H1 (cell line): ENCODE data around the gene ATP9B. TPM values are rescaled to one million over a fixed set of nuclear protein-coding genes. Genes with fewer than 3 reads are reported as not detected.

ENCODE experiments used
- CTCF ChIA-PET: fragments of 300-600 bp; sonication (Branson Sonifier 250); formaldehyde crosslinking; loops from one replicate; lab custom pipeline; 2021; ENCODE audit not compliant: partially characterized antibody; lab: Charles Lee
- POLR2A ChIA-PET: fragments of 300-600 bp; sonication (Branson Sonifier 250); formaldehyde crosslinking; loops from one replicate; lab custom pipeline; 2021; ENCODE audit warnings: inconsistent platforms; ENCODE audit not compliant: partially characterized antibody; lab: Charles Lee
- DNase-seq, 2 experiments: peaks; one replicate each; pipeline versions ENCODE4 v3.0.0 to v3.0.0-alpha.2; 2010 to 2022; ENCODE audit warnings: low spot score in 2 of 2, low read depth in 1 of 2, mixed read lengths in 1 of 2
- FAIRE-seq: peaks from 2 replicates; lab custom pipeline; 2011; peaks lifted over from hg19 to GRCh38; lab: Jason Lieb, UNC
- H2AFZ ChIP-seq: 2 replicates; pipeline ENCODE4 v1.8.1; 2012; ENCODE audit warnings: low read length, inconsistent platforms
- H2AK5ac ChIP-seq: 2 replicates; pipeline ENCODE4 v1.6.1; 2013; ENCODE audit warnings: low read depth, low read length
- H2BK120ac ChIP-seq: replicated peaks from 2 replicates; pipeline ENCODE3; 2013; ENCODE audit warnings: low read depth, low read length, inconsistent platforms
- H2BK12ac ChIP-seq: 2 replicates; pipeline ENCODE4 v1.6.1; 2013; ENCODE audit warnings: low read depth, low read length
- H2BK15ac ChIP-seq: 2 replicates; pipeline ENCODE4 v1.6.1; 2013; ENCODE audit warnings: low read length
- H2BK20ac ChIP-seq: 2 replicates; pipeline ENCODE4 v1.6.1; 2013; ENCODE audit warnings: low read length
- H2BK5ac ChIP-seq: 2 replicates; pipeline ENCODE4 v1.6.1; 2013; ENCODE audit warnings: low read depth, low read length
- H3K14ac ChIP-seq: 2 replicates; pipeline ENCODE4 v1.6.1; 2013; ENCODE audit warnings: inconsistent platforms; ENCODE audit not compliant: insufficient read length
- H3K18ac ChIP-seq: 2 replicates; pipeline ENCODE4 v1.6.1; 2013; ENCODE audit warnings: low read length; ENCODE audit errors: extremely low read depth
- H3K23ac ChIP-seq: 2 replicates; pipeline ENCODE4 v1.6.1; 2013; ENCODE audit warnings: inconsistent platforms; ENCODE audit not compliant: insufficient read length
- H3K23me2 ChIP-seq: 2 replicates; pipeline ENCODE4 v1.6.1; 2013; ENCODE audit warnings: low read depth, low read length
- H3K27ac ChIP-seq: 2 replicates; pipeline ENCODE4 v1.6.1; 2011; ENCODE audit warnings: low read depth, low read length, inconsistent platforms
- H3K27me3 ChIP-seq, 4 experiments: replicated peaks in 1 of 4; 1 replicate in 1 of 4; 2 replicates in 3 of 4; pipeline versions ENCODE4 v1.6.1 to v1.8.1; 2011 to 2013; ENCODE audit warnings: low read length in 3 of 4, mild to moderate bottlenecking in 3 of 4, inconsistent platforms in 2 of 4, mixed read lengths in 2 of 4, moderate library complexity in 1 of 4; ENCODE audit not compliant: control insufficient read depth in 3 of 4, insufficient read depth in 3 of 4; ENCODE audit errors: extremely low read depth in 1 of 4
- H3K36me3 ChIP-seq, 4 experiments: 2 replicates each; pipeline versions ENCODE4 v1.6.1 to v1.8.1; 2011 to 2013; ENCODE audit warnings: mild to moderate bottlenecking in 4 of 4, low read length in 3 of 4, moderate library complexity in 2 of 4, control low read depth in 1 of 4, inconsistent platforms in 1 of 4; ENCODE audit not compliant: insufficient read depth in 4 of 4, control insufficient read depth in 2 of 4
- H3K4ac ChIP-seq: replicated peaks from 2 replicates; pipeline ENCODE3; 2013; ENCODE audit warnings: low read length, low read depth, mixed read lengths, inconsistent platforms; ENCODE audit not compliant: insufficient read length
- H3K4me1 ChIP-seq, 4 experiments: replicated peaks in 1 of 4; 1 replicate in 1 of 4; 2 replicates in 3 of 4; pipeline versions ENCODE4 v1.6.1 to v1.8.1; 2011 to 2013; ENCODE audit warnings: low read length in 3 of 4, inconsistent platforms in 2 of 4, mixed read lengths in 1 of 4; ENCODE audit not compliant: insufficient read depth in 4 of 4, control insufficient read depth in 3 of 4
- H3K4me2 ChIP-seq, 2 experiments: 2 replicates each; pipeline versions ENCODE4 v1.6.1 to v1.8.1; 2011 to 2013; ENCODE audit warnings: low read depth in 2 of 2, low read length in 2 of 2, control low read depth in 1 of 2, inconsistent platforms in 1 of 2, mild to moderate bottlenecking in 1 of 2; ENCODE audit not compliant: insufficient read depth in 1 of 2
- H3K4me3 ChIP-seq, 4 experiments: fragments of 200-600, 300-600 bp in 1 of 4; sonication (generic), shearing (Covaris generic), sonication (Bioruptor Twin) in 1 of 4; 2 replicates each; pipeline versions ENCODE4 v1.5.1 to v1.8.1; 2011 to 2016; ENCODE audit warnings: low read length in 4 of 4, low read depth in 3 of 4, control low read depth in 2 of 4, inconsistent platforms in 2 of 4, mild to moderate bottlenecking in 2 of 4, mixed read lengths in 1 of 4, moderate library complexity in 1 of 4; ENCODE audit not compliant: insufficient read depth in 2 of 4; ENCODE audit errors: extremely low read depth in 1 of 4
- H3K56ac ChIP-seq: replicated peaks from 2 replicates; pipeline ENCODE3; 2013; ENCODE audit warnings: low read depth, mild to moderate bottlenecking, mixed read lengths, low read length, inconsistent platforms; ENCODE audit not compliant: insufficient read length
- H3K79me1 ChIP-seq: 2 replicates; pipeline ENCODE4 v1.6.1; 2013; ENCODE audit warnings: low read depth, low read length, control low read depth
- H3K79me2 ChIP-seq, 2 experiments: 2 replicates each; pipeline versions ENCODE4 v1.6.1 to v1.8.1; 2012 to 2013; ENCODE audit warnings: low read length in 2 of 2, mild to moderate bottlenecking in 2 of 2, inconsistent platforms in 1 of 2; ENCODE audit not compliant: insufficient read depth in 2 of 2, control insufficient read depth in 1 of 2
- H3K9ac ChIP-seq, 4 experiments: replicated peaks in 1 of 4; 1 replicate in 1 of 4; 2 replicates in 3 of 4; pipeline versions ENCODE4 v1.6.1 to v1.8.1; 2011 to 2013; ENCODE audit warnings: low read depth in 3 of 4, low read length in 3 of 4, control low read depth in 2 of 4, mild to moderate bottlenecking in 2 of 4, moderate library complexity in 2 of 4, inconsistent platforms in 1 of 4; ENCODE audit errors: extremely low read depth in 1 of 4
- H3K9me3 ChIP-seq, 2 experiments: 2 replicates each; pipeline versions ENCODE4 v1.6.1 to v1.8.1; 2012 to 2013; ENCODE audit warnings: mild to moderate bottlenecking in 2 of 2, moderate library complexity in 2 of 2, control low read depth in 1 of 2, inconsistent platforms in 1 of 2, low read depth in 1 of 2, low read length in 1 of 2, mixed read lengths in 1 of 2; ENCODE audit not compliant: insufficient read depth in 2 of 2
- H4K20me1 ChIP-seq, 2 experiments: replicated peaks in 1 of 2; 2 replicates each; pipeline versions ENCODE3 to v1.8.1; 2011 to 2013; ENCODE audit warnings: inconsistent platforms in 2 of 2, low read length in 2 of 2, mild to moderate bottlenecking in 1 of 2; ENCODE audit not compliant: insufficient read depth in 2 of 2, control insufficient read depth in 1 of 2
- H4K5ac ChIP-seq: 2 replicates; pipeline ENCODE4 v1.6.1; 2013; ENCODE audit warnings: low read length, low read depth, mixed read lengths, inconsistent platforms; ENCODE audit not compliant: insufficient read length
- H4K8ac ChIP-seq: 2 replicates; pipeline ENCODE4 v1.8.0; 2013; ENCODE audit warnings: mild to moderate bottlenecking, moderate library complexity, low read length, inconsistent platforms; ENCODE audit not compliant: insufficient read depth; ENCODE audit errors: extremely low read depth
- H4K91ac ChIP-seq: replicated peaks from 2 replicates; pipeline ENCODE3; 2013; ENCODE audit warnings: low read length, mixed read lengths, inconsistent platforms; ENCODE audit not compliant: insufficient read length
- EZH2 ChIP-seq: fragments of 200-600 bp; sonication (generic); IDR thresholded peaks from 2 replicates; pipeline ENCODE4 v1.7.1; 2012; ENCODE audit warnings: low read depth, mild to moderate bottlenecking, moderate library complexity, low read length, inconsistent platforms; ENCODE audit not compliant: severe bottlenecking
- POLR2A ChIP-seq, 2 experiments: IDR thresholded peaks; 1 replicate in 1 of 2; 2 replicates in 1 of 2; pipeline ENCODE4 v1.6.1; 2011; ENCODE audit warnings: low read depth in 2 of 2, low read length in 2 of 2, mild to moderate bottlenecking in 2 of 2; ENCODE audit errors: control extremely low read depth in 1 of 2
- SP1 ChIP-seq: IDR thresholded peaks from 2 replicates; pipeline ENCODE4 v1.6.1; 2011; ENCODE audit warnings: low read depth, low read length
- SUZ12 ChIP-seq: fragments of 200-600 bp; sonication (generic); IDR thresholded peaks from 2 replicates; pipeline ENCODE4 v1.6.1; 2012; ENCODE audit warnings: mild to moderate bottlenecking, inconsistent platforms, low read length, moderate library complexity, mixed read lengths
- TAF7 ChIP-seq: optimal IDR thresholded peaks from 2 replicates; pipeline ENCODE3; 2011; ENCODE audit warnings: low read depth, mild to moderate bottlenecking, inconsistent platforms, low read length, moderate library complexity, borderline replicate concordance
- WGBS, 2 experiments: shearing (Covaris generic) in 1 of 2; methylation state at CpG; one replicate each; pipeline versions ENCODE4 v1.1.6 to v1.1.7; 2013 to 2015; ENCODE audit warnings: low lambda C conversion rate in 2 of 2, mixed read lengths in 2 of 2, inconsistent platforms in 1 of 2, low coverage in 1 of 2, missing lambda C conversion rate in 1 of 2; ENCODE audit not compliant: insufficient replicate concordance in 2 of 2, insufficient coverage in 1 of 2, insufficient read length in 1 of 2; ENCODE audit errors: extremely low coverage in 1 of 2, missing lambda C conversion rate in 1 of 2; 5-methylcytosine and 5-hydroxymethylcytosine counted together
- polyA plus RNA-seq, 7 experiments: library from polyadenylated mRNA; depleted of rRNA in 3 of 7; stranded (reverse) in 5 of 7; unstranded in 2 of 7; fragments of >200 nt in 5 of 7; fragments of 200-250 nt in 2 of 7; gene quantifications; 1 replicate in 5 of 7; 2 replicates in 1 of 7; 4 replicates in 1 of 7; pipeline versions ENCODE4 v1.2.1 to v1.2.3, GENCODE V29; 2011 to 2013; ENCODE audit warnings: missing spikeins in 2 of 7, mixed read lengths in 2 of 7
- total RNA-seq: library from RNA; stranded (reverse); fragmentation: NEBNext Ultra II Directional; extraction: Animal tissue kit (Norgen Biotek cat#: 25700); gene quantifications from 2 replicates; pipeline ENCODE4 v1.2.1, GENCODE V29; 2021

ATP9B gene
- total and polyA plus RNA-seq, 2 of the 8 experiments (the other 6 are each of a cell fraction or from before 2014, with no cell fraction given): 15.1 to 21.7 TPM

GRCh38 chr18:79050005-79050404 is 19.2 kb upstream of the ATP9B start:
- no peak overlapping the region for H4K91ac ChIP-seq
- H2BK15ac ChIP-seq: no peak overlapping the region
- H2BK20ac ChIP-seq: no peak overlapping the region
- no peaks in the 10 kb centered on the region for H3K79me2 ChIP-seq
- H2AFZ ChIP-seq: no peak overlapping the region
- H3K4me2 ChIP-seq: no peak overlapping the region
- TF ChIP-seq POLR2A (IDR thresholded peaks at IDR 0.05; ENCODE audit: control extremely low read depth in 1 of 2, low read depth in 2 of 2, low read length in 2 of 2) (no peak), SP1 (no peak), SUZ12 (no peak), TAF7 (no peak), EZH2 (no peak)
- no peak overlapping the region for H3K14ac ChIP-seq
- no peaks in the 10 kb centered on the region for H4K20me1 ChIP-seq
- FAIRE-seq (no peak), DNase-seq (no peak)
- no peak overlapping the region for H3K18ac ChIP-seq
- 99% methylated on average over 5 of the region's 5 CpGs; no CpG with 5 or more reads in 1 of the 2 experiments for WGBS, 2 experiments
- H4K5ac ChIP-seq: no peak overlapping the region
- no peaks in the 10 kb centered on the region for H3K4me1 ChIP-seq
- H2BK5ac ChIP-seq: no peak overlapping the region
- no peak overlapping the region; a peak in 1 of 7 replicates for H3K9ac ChIP-seq
- no peak overlapping the region for H3K23ac ChIP-seq
- H3K56ac ChIP-seq: no peak overlapping the region
- H3K9me3 ChIP-seq: no peaks in the 10 kb centered on the region
- ChIA-PET POLR2A (no interaction called here), CTCF (interaction anchor here (0.7 to 1.1 kb wide), 2 partner anchors 12 to 175 kb away, joined by 3 read pairs; no protein-coding TSS in a partner anchor)
- no peak overlapping the region for H3K4me3 ChIP-seq
- no peak overlapping the region for H2AK5ac ChIP-seq
- H3K4ac ChIP-seq: no peak overlapping the region
- H2BK120ac ChIP-seq: no peak overlapping the region
- no peaks in the 10 kb centered on the region for H3K36me3 ChIP-seq
- H2BK12ac ChIP-seq: no peak overlapping the region
- no peaks in the 10 kb centered on the region for H3K23me2 ChIP-seq
- no peak overlapping the region for H3K27ac ChIP-seq
- H3K79me1 ChIP-seq: no peaks in the 10 kb centered on the region
- H3K27me3 ChIP-seq: no peaks in the 10 kb centered on the region
- H4K8ac ChIP-seq: no peak overlapping the region
